Stimulated activated CD8-positive, alpha-beta memory T cell treated with anti-CD3 and anti-CD28 coated beads, Interleukin-7, amount 100 ng/mL, for 48 hours (primary cell): ENCODE data around the gene HDAC4.
"Not testable (repeated sequence)": the region's sequence is repeated elsewhere in the genome, so short reads cannot be mapped to it uniquely, and the experiment has no call there.

ENCODE experiments used
- DNase-seq, 2 donors: peaks; one replicate each; pipeline ENCODE4 v3.0.0-alpha.2; 2020; ENCODE audit warnings: low read depth in 1 of 2; ENCODE audit errors: extremely low read depth in 1 of 2

The HDAC4 gene

GRCh38 chr2:239180526-239181073 is 220.2 kb downstream of the HDAC4 start:
- DNase-seq = no peak

- no peak for DNase-seq
Observed at GRCh38 chr2:239179851-239180371, 220.9 kb downstream of the HDAC4 start.

- no peak for DNase-seq
Observed at GRCh38 chr2:239178954-239179353, 221.9 kb downstream of the HDAC4 start.

- no peak for DNase-seq
Observed at GRCh38 chr2:239178484-239178883, 222.3 kb downstream of the HDAC4 start.

DNA sequence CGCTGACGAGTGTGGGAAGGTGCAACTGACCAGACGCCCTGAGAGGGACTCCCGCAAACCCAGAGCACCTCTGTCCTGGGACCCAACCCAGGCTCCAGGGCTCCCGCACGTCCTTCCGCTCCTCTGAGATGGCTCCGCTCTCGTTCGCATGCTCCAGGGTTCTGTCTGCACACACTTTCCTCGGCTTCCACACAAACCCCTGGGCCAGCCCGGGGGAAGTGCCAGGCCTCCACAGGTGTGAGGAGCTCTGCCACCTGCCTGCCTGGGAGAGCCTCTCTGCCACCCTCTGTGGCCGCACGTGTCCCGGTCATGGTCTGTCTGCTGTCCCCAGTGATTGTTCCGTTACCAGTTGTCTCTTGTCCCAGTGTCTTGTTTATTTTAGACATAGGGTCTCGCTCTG is 222.9 kb downstream of the HDAC4 start:
- no peak for DNase-seq

DNA sequence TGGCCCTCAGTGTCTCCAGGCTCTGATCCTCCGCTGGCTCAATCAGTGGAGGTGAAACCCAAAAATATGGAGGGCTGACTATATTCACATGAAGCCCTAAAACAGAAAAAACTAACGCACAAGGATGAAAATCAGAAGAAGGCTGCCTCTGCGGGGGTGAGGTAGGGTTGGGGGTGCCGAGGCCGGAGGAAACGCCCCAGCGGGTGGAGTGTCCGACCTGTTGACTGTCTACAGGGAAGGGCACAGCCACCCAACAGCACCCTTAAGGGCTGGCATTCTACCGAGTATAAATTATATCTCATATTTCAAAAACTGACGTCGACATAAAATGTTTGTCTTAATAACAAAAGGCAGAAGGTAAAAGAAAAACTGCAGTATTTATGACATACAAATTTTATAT is 223.5 kb downstream of the HDAC4 start:
- no peak for DNase-seq

DNA sequence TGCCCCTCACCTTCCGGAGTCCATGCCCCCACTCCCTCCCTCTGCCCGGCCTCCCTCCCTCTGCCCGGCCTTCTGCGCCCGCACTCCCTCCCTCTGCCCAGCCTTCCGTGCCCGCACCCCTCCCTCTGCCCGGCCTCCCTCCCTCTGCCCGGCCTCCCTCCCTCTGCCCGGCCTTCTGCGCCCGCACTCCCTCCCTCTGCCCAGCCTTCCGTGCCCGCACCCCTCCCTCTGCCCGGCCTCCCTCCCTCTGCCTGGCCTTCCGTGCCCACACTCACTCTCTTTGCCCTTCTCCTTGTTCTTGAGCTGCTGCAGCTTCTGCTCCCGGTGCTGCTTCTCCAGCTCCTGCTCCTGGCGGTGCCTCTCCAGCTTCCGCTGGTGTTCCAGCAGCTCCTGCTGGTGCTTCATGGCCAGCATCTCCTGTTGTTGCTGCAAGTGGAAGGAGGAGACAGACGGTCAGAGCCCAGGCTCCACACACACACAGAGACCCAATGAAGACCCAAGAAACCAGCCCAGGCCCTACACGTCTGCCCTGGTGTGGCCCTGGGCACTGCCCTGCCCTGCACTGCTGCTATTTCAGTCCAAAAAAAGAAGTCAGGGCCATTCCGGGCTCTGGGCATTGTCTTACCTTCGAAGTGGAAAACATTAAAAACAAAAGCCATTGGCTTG is 224.5 kb downstream of the HDAC4 start:
- DNase-seq = not testable (repeated sequence)

- no peak for DNase-seq
Observed at GRCh38 chr2:239175181-239175580, 225.6 kb downstream of the HDAC4 start.

- DNase-seq = no peak
Observed at GRCh38 chr2:239173301-239173700, 227.5 kb downstream of the HDAC4 start.

- DNase-seq = no peak
Observed at GRCh38 chr2:239171643-239172042, 229.2 kb downstream of the HDAC4 start.

DNA sequence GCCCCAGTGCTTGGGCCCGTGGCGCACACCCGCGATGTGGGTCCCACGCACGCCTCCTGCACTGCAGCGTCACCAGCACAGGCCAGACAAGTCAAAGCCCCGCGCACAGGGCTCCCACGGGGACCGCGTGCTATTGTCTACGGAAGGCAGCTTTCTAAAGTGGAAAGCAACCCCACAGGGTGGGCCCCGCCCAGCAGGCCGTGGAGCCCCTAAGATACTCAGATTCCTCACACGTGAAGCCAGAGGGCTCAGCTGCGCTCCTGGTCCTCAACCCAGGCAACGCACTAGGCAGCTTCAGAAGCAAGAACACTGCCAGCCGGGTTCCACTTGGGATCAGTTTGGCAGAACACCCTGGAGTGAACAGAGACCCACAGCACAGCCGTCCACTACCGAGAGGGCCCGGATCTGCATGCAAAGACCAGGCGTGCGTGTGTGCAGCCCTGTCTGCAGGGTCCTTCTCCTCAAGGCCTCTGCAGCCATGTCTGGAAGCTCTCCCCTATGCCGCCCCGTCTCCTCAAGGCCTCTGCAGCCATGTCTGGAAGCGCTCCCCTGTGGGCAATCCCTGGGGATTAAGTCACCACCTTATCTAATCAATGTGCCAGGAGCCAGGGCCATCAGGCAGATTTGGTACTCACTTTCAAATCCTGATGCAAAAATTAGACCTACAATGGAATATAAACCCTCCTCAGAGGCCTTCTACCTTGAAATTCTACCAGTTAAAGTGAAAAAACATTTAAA is 231.3 kb downstream of the HDAC4 start:
- no peak for DNase-seq

DNA sequence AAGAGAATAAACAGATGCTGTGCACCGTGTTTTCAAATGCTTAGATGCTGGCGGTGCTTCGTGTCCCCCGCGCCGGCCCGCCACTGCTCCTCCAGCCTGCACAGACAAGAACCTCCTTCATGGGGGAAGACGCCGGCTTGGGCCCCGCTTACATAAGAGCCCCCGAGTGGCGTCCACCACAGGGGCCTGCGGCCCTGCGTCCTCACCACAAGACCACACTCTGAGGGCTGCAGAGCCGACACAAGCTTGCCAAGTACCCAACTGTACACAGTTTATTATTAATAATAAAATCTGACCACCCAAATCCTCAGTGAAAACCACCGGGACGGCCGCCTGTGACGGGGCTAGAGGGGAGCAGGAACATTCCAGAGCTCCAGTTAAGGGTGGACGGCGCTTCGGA is 232.2 kb downstream of the HDAC4 start:
- DNase-seq = no peak

DNA sequence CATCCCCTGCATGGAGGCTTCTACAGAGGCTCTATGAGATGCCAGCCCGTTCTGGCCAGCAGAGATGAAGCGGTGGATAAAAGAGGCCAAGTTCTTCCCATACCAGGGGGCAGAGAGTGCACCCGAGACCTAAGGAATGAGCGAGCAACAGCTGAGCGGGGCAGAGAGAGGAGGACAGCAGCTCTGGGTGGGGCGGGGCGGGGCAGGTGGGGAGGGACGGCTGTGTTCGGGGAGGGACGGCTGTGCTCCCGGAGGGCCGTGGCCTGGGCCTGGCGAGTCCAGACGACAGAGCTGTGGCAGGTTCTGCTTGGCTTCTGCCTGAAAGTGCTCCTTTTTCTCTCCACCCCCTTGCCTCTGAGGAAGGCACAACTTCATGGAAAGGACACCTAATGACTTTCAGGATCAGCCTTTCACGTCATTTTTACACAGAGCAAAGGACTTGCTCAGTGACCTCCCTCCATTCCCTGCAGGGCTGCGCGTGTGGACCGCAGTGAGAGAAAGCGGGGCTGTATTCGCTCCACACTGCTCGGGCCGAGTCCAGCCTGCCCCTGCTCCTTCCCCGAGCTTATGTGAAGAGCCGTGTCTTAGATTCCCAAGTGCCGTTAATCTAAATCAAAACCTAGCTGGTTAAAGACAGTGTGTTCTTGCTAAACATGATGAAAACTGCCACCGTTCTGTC is 232.9 kb downstream of the HDAC4 start:
- no peak for DNase-seq

- DNase-seq = no peak
Observed at GRCh38 chr2:239167011-239167673, 233.7 kb downstream of the HDAC4 start.

DNA sequence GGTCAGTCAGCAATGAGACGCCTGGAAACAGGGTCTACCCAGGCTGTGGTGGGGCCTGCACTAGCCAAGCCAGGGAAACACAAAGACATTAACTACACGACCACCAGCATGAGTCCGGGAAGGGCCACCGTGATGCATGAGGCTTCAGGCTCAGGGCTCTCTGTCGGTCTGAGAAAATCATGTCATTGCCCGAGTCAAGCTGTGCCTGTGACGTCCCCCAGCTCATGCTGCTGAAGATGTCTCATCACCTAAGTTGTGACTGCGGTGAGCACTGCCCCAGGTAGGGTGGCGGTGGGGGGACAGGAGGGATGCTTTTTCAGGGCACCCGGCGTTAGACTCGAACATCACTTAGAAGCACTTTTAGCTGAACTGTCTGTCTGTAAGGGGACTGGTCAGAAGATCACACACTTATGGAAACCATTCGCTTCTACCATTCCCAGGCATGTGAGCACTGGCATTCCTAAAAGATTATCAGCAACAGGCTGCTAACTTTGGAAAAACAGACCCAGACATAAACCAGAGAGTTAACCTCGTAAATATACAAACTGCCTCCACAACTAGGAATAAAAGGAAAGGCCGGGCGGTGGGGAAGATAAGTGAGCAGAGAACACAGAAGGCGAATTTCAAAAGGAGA is 234.5 kb downstream of the HDAC4 start:
- DNase-seq = no peak

DNA sequence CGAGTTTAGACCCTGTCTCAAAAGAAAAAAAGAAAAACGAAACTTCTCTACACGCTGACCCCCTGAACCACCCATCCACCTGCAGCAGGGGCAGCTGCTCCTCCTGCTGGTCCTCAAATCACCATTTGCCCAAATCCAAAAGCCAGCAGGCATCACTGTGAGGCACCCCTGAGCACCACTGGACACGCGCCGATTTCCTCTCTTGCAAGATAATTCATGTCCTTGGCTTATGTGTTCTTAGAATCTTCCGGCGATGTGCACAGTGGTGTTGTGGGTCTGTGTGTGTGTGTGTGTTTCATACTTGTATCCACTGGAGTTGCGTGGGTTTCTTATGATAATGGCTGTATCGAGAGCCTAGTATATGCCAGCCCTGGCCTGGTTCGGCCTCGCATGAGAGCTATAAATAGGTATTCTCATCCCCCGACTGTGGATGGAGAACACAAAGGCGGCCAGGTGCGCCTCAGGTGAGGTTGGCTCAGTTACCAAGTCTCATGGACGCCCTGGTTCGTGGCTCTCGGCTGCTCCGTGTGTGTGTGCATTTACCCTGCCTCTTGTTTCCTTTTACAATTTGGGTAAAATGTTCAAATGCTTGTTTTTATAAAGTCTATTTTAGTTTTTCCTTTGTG is 235.5 kb downstream of the HDAC4 start:
- no peak for DNase-seq

- DNase-seq = no peak
Observed at GRCh38 chr2:239164335-239164871, 236.4 kb downstream of the HDAC4 start.

DNA sequence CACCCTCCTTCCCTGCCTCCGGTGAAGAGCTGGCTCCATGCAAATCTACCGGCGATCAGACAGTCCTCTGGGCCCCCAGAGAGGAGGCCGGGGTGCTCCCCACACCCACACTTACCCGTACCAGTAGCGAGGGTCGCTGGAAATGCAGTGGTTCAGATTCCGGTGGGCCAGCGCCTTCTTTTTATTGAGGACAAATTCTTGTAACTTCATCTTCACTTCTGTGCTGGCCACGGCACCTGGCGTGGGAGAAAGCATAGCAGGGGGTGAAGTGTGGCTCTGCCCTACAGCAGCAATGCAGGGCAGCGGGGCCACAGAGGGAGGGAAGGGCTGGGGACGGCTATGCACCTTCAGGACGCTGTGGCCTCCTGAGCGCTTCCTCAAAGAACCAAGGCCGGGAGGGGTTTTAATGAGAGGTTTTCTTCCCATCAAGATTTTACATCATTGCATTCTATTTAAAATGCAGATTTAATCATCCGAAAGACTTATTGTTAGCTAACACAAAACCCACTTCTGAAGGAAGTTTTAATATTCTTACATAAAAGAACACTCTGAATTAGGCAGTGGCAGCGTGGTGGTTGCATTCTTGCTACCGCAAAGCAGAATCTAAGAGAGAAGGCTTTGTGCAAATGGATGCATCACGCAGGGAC is 237.0 kb downstream of the HDAC4 start:
- no peak for DNase-seq

GRCh38 chr2:239162976-239163687 is 237.7 kb downstream of the HDAC4 start:
- no peak for DNase-seq
